Epithelial cell of proximal tubule (primary cell): Measurements from ENCODE around the gene SERHL2. TPM values are rescaled to one million over a fixed set of nuclear protein-coding genes. Genes with fewer than 3 reads are reported as not detected.
"Not testable (repeated sequence)": the region's sequence is repeated elsewhere in the genome, so short reads cannot be mapped to it uniquely, and the experiment has no call there.

Experiments used
- DNase-seq: peaks from one replicate; pipeline ENCODE4 v3.0.0-alpha.2; 2011; ENCODE audit warnings: low read depth
- H3K4me3 ChIP-seq: 2 replicates; pipeline ENCODE4 v1.5.1; 2011; ENCODE audit warnings: low read depth, mild to moderate bottlenecking, low read length
- total RNA-seq: library from RNA; depleted of rRNA; stranded (reverse); fragments of >200 nt; gene quantifications from 2 replicates; pipeline ENCODE4 v1.2.3, GENCODE V29; 2015
- TF ChIP-seq, protein P1 (sequence below): conservative IDR thresholded peaks from 2 replicates; pipeline ENCODE4 v1.5.1; 2012; ENCODE audit warnings: low read depth, mild to moderate bottlenecking, low read length

Gene SERHL2
- total RNA-seq, 1 donor from 2014 or later: 0.23 TPM

DNA sequence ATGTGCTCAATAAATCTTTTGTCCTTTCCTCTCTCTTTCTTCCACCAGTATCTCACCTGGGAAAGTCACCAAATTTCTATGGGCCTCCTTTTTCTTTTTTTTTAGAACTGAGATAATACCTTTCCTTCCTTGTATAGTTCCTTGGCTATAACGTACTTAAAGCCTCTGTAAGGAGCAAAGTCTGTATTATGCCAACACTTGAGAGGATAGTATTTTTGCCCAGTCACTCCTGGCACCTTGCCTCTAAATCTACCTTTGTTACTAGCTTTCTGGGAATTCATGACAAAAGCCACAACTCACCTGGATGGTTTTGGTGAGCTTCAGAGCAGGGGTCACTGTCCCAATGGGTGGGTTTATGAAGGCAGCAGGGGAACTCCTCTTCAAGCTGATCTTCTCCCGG is 48.7 kb downstream of the SERHL2 start:
- H3K4me3 ChIP-seq: no peak overlapping the region
- TF ChIP-seq, protein P1, sequence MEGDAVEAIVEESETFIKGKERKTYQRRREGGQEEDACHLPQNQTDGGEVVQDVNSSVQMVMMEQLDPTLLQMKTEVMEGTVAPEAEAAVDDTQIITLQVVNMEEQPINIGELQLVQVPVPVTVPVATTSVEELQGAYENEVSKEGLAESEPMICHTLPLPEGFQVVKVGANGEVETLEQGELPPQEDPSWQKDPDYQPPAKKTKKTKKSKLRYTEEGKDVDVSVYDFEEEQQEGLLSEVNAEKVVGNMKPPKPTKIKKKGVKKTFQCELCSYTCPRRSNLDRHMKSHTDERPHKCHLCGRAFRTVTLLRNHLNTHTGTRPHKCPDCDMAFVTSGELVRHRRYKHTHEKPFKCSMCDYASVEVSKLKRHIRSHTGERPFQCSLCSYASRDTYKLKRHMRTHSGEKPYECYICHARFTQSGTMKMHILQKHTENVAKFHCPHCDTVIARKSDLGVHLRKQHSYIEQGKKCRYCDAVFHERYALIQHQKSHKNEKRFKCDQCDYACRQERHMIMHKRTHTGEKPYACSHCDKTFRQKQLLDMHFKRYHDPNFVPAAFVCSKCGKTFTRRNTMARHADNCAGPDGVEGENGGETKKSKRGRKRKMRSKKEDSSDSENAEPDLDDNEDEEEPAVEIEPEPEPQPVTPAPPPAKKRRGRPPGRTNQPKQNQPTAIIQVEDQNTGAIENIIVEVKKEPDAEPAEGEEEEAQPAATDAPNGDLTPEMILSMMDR: no peak
- no peak for DNase-seq

DNA sequence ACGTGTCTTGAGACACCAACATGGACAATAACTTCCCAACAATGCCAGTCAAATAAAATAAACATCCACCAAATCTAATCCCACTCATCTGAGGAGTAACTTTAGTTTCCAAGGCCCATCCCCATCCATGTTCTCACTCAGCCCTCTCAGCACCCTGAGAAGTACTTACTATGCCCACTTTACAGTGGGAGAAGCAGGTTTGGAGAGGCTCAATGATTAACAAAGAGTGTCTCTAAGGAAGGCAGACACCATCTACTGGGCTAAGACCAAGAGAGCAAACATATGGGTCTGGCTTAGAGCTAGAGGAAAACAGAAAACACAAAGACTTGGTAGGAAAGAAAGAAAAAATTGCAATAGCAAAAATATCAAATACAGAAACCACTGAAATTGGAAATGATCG is 49.7 kb downstream of the SERHL2 start:
- no peak overlapping the region for H3K4me3 ChIP-seq
- DNase-seq: no peak
- TF ChIP-seq, protein P1: peak; percentile 3

DNA sequence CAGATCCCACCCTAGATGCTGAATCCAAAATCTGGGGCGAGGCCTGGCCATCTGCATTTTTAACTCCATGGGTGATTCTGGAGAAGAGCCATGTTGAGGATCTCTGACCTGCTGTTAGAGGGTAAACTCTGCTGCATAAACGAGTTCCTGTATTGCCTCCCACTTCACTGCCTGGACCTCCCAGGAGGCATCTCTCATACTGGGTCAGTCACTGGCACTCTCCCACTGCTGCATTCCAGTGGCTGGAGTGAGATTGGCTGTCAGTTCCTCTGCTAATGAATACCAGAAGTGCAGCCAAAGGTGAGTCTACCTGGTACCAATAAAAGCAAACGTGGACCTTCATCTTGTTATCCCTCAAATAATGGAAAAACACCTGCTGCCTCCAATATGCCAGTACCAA is 50.6 kb downstream of the SERHL2 start:
- no peak for DNase-seq
- no peak overlapping the region for H3K4me3 ChIP-seq
- TF ChIP-seq, protein P1: no peak

DNA sequence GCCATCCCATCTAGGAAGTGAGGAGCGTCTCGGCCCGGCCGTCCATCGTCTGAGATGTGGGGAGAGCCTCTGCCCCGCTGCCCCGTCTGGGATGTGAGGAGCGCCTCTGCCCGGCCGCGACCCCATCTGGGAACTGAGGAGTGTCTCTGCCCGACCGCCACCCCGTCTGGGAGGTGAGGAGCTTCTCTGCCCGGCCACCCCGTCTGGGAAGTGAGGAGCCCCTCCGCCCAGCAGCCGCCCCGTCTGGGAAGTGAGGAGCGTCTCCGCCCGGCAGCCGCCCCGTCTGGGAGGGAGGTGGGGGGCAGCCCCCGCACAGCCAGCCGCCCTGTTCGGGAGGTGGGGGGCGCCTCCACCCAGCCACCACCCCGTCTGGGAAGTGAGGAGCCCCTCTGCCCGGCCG is 53.9 kb downstream of the SERHL2 start:
- H3K4me3 ChIP-seq, DNase-seq: not testable (repeated sequence)

DNA sequence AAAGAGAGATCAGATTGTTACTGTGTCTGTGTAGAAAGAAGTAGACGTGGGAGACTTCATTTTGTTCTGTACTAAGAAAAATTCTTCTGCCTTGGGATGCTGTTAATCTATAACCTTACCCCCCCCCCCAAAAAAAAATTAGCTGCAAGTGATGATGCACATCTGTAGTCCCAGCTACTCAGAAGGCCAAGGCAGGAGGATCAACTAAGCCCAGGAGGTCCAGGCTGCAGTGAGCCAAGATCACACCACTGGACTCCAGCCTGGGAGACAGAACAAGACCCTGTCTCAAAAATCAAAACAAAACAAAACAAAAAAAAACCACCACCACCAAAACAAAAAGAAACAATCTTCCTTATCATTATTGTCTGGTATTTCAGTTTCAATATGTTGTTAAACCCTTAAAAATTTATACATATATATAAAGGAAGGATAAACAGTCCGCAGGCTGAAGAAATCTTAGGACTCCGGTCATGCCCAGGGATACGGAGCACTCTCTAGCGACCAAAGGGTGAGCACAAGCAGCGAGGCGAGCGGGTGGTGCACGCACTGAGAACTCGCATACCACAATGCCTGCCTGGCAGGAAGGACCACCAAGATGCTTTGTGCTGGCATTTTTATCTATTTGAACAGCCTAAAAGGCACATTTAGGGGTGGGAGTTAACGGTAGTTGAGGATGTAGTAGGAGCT is 54.5 kb downstream of the SERHL2 start:
- TF ChIP-seq, protein P1: no peak
- DNase-seq: no peak
- H3K4me3 ChIP-seq: peak overlapping the region; percentile 5

DNA sequence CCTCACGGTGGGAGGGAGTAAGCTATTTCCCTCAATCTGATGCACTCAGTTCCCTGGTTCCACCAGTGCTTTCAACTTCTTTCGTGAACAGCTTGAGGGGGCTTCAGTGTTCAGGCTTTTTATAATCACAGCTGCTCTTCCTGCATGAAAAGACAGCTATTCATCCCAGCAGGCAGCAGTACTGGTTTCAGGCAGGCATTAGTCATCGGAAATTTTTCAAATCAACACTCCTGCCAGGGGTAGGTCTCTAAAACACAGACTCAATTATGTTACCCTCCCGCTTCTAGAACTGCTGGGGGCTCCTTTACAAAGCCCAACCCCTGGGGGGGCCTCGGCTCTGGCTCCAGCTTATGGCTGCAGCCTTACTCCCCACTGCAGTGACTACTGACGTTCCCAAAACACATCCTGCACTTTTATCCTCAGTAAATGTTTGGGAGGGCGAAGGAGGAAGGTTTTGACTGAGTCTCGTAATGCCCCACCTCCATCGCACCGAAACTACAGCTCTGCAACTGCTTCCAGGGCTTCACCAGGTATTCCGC is 55.1 kb downstream of the SERHL2 start:
- TF ChIP-seq, protein P1: no peak
- peak overlapping the region; percentile 5 for H3K4me3 ChIP-seq
- no peak for DNase-seq

DNA sequence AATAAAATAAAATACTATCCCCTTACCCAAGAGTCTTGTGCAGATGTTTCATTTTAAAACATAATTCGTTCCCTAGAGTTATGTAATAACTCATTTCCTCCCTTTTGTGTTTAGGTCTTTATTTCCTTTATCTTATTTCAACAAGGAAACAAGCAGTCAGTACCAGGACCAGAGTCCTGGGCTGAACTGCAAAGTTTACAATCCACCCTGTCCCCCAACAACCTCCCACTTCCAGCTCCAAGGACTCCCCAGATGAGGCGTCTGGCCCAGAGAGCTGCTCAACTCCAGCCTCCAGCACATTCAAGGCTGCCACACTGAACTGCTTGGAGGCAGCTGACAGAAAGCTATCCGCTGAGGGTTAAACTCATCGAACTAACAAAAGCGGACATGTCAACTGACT is 56.4 kb downstream of the SERHL2 start:
- TF ChIP-seq, protein P1: no peak
- H3K4me3 ChIP-seq: no peak overlapping the region
- DNase-seq: no peak
